SH-SY5Y (cell line): ENCODE measurements around the gene LSAMP.

Experiments used
- GATA2 ChIP-seq: IDR thresholded peaks from 2 replicates; pipeline ENCODE4 v1.6.1; 2011; ENCODE audit warnings: mild to moderate bottlenecking, low read depth, low read length
- GATA3 ChIP-seq: IDR thresholded peaks from 2 replicates; pipeline ENCODE4 v1.6.1; 2011; ENCODE audit warnings: low read depth, mild to moderate bottlenecking, low read length, moderate library complexity

DNA sequence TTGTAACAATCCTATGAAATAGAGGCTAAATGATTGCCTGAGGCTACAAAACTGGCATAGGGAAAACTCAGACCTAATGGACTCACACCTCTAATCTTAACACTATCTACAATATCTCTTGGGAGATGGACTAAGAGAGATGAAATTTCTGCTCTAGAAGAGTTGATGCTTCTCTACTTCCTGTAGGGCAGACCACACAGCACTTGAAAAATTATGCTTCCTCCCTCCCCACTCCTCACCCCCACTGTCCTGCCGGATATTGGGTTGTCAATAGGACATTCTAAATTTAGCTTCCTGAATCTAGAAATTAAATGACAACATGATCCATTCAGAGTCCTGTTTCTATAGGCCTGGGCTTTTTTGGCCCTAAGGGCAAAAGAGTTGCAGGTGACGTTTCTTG lies 526.4 kb downstream of the LSAMP start:
- TF ChIP-seq GATA2: no peak
- no peak for TF ChIP-seq GATA3
